ENCODE results near the gene SND1. TPM values are rescaled to one million over a fixed set of nuclear protein-coding genes. Genes with fewer than 3 reads are reported as not detected.

Gene SND1
- total and polyA plus RNA-seq, 4 donors = 59.4 to 214 (median 84.1) TPM

DNA sequence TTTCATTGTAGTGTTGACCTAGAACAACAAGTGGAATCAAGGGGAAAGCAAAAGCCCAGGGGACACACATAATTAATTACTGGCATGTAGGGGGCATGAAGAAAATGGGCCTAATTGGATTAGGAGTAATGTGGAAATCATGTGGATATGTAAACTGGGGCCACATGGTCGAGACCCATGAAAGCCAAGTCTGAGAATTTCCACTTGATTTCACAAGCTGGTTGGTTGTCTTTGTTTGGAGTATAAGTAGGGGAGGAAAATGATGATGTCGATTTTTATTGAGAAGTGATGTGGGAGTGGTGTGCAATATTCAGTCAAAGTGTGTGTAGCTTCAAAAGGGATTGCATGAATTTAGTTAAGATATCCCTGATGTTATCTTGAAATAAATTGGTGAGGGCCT is 247.4 kb downstream of the SND1 start:
- Histone ChIP-seq H3K36me3 (ENCODE audit: control insufficient read depth in 4 of 4, insufficient read depth in 3 of 4, low read depth in 1 of 4, low read length in 3 of 4) (peaks cover 0 to 2% (median 0%) of the 10 kb centered on the region in 4 donors), H3K9me3 (ENCODE audit: control insufficient read depth in 4 of 4, low read length in 3 of 4) (no peaks in the 10 kb centered on the region), H3K9ac (ENCODE audit: low read depth in 1 of 2, low read length in 2 of 2) (no peak overlapping the region), H3K27me3 (ENCODE audit: control insufficient read depth in 4 of 4, insufficient read depth in 4 of 4, low read length in 3 of 4) (no peaks in the 10 kb centered on the region), H3K4me3 (ENCODE audit: low read depth in 1 of 3, low read length in 3 of 3) (no peak overlapping the region), H3K4me1 (ENCODE audit: control insufficient read depth in 4 of 4, insufficient read depth in 4 of 4, low read length in 3 of 4) (peaks cover 0 to 22% (median 17%) of the 10 kb centered on the region in 4 donors), H3K27ac (ENCODE audit: low read depth in 1 of 2, low read length in 2 of 2) (no peak overlapping the region)
- no peak for DNase-seq (ENCODE audit: low spot score)
- 91% methylated on average over 2 of the region's 2 CpGs for WGBS
- TF ChIP-seq EGR1 (IDR thresholded peaks at IDR 0.05; ENCODE audit: low read depth in 2 of 2) (no peak), SP1 (IDR thresholded peaks at IDR 0.05) (no peak), RXRA (IDR thresholded peaks at IDR 0.05) (no peak), FOXA2 (IDR thresholded peaks at IDR 0.05) (no peak), HNF4G (IDR thresholded peaks at IDR 0.05) (no peak), GABPA (IDR thresholded peaks at IDR 0.05 in 1 of 2, conservative IDR thresholded peaks at IDR 0.05 in 1 of 2) (no peak), YY1 (IDR thresholded peaks at IDR 0.05) (no peak), HNF4A (conservative IDR thresholded peaks at IDR 0.05) (no peak), TAF1 (conservative IDR thresholded peaks at IDR 0.05) (no peak), JUND (IDR thresholded peaks at IDR 0.05) (no peak), NR2F2 (IDR thresholded peaks at IDR 0.05) (no peak), RAD21 (IDR thresholded peaks at IDR 0.05) (no peak)
- TF ChIP-seq, protein P1, sequence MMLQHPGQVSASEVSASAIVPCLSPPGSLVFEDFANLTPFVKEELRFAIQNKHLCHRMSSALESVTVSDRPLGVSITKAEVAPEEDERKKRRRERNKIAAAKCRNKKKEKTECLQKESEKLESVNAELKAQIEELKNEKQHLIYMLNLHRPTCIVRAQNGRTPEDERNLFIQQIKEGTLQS (IDR thresholded peaks at IDR 0.05) = no peak
- TF ChIP-seq, protein P2, sequence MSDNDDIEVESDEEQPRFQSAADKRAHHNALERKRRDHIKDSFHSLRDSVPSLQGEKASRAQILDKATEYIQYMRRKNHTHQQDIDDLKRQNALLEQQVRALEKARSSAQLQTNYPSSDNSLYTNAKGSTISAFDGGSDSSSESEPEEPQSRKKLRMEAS (IDR thresholded peaks at IDR 0.05) = no peak
- TF ChIP-seq, protein P3, sequence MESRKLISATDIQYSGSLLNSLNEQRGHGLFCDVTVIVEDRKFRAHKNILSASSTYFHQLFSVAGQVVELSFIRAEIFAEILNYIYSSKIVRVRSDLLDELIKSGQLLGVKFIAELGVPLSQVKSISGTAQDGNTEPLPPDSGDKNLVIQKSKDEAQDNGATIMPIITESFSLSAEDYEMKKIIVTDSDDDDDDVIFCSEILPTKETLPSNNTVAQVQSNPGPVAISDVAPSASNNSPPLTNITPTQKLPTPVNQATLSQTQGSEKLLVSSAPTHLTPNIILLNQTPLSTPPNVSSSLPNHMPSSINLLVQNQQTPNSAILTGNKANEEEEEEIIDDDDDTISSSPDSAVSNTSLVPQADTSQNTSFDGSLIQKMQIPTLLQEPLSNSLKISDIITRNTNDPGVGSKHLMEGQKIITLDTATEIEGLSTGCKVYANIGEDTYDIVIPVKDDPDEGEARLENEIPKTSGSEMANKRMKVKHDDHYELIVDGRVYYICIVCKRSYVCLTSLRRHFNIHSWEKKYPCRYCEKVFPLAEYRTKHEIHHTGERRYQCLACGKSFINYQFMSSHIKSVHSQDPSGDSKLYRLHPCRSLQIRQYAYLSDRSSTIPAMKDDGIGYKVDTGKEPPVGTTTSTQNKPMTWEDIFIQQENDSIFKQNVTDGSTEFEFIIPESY (IDR thresholded peaks at IDR 0.05) = no peak
- TF ChIP-seq, protein P4, sequence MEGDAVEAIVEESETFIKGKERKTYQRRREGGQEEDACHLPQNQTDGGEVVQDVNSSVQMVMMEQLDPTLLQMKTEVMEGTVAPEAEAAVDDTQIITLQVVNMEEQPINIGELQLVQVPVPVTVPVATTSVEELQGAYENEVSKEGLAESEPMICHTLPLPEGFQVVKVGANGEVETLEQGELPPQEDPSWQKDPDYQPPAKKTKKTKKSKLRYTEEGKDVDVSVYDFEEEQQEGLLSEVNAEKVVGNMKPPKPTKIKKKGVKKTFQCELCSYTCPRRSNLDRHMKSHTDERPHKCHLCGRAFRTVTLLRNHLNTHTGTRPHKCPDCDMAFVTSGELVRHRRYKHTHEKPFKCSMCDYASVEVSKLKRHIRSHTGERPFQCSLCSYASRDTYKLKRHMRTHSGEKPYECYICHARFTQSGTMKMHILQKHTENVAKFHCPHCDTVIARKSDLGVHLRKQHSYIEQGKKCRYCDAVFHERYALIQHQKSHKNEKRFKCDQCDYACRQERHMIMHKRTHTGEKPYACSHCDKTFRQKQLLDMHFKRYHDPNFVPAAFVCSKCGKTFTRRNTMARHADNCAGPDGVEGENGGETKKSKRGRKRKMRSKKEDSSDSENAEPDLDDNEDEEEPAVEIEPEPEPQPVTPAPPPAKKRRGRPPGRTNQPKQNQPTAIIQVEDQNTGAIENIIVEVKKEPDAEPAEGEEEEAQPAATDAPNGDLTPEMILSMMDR (IDR thresholded peaks at IDR 0.05; ENCODE audit: low read depth, low read length, missing input control) = no peak

DNA sequence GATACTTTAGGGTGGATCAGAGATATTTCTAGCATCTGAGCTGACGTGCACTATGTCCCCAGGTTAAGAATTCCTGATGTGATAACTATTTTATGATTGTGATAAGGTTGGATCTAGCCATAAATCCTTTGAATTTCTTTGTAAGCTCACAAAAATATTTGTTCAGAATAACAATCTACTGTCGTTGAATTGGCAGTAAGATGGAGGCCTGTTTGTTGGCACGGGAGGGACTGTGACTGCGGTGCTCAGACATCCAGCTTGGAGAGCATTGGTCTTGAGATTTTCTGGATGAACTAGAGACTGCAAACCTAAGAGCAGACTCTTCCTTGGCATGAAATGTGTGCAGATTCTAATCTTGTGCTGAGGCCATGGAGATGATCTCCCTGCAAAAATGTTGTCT is 248.1 kb downstream of the SND1 start:
- no peak for DNase-seq (ENCODE audit: low spot score)
- Histone ChIP-seq H3K27me3 (ENCODE audit: control insufficient read depth in 4 of 4, insufficient read depth in 4 of 4, low read length in 3 of 4) (no peaks in the 10 kb centered on the region), H3K27ac (ENCODE audit: low read depth in 1 of 2, low read length in 2 of 2) (no peak overlapping the region), H3K9me3 (ENCODE audit: control insufficient read depth in 4 of 4, low read length in 3 of 4) (no peaks in the 10 kb centered on the region), H3K36me3 (ENCODE audit: control insufficient read depth in 4 of 4, insufficient read depth in 3 of 4, low read depth in 1 of 4, low read length in 3 of 4) (peaks cover 0 to 2% (median 0%) of the 10 kb centered on the region in 4 donors), H3K4me1 (ENCODE audit: control insufficient read depth in 4 of 4, insufficient read depth in 4 of 4, low read length in 3 of 4) (peaks cover 0 to 22% (median 17%) of the 10 kb centered on the region in 4 donors), H3K9ac (ENCODE audit: low read depth in 1 of 2, low read length in 2 of 2) (no peak overlapping the region), H3K4me3 (ENCODE audit: low read depth in 1 of 3, low read length in 3 of 3) (no peak overlapping the region)
- WGBS = 65% methylated on average over 4 of the region's 4 CpGs
- TF ChIP-seq SP1 (IDR thresholded peaks at IDR 0.05) = no peak
- TF ChIP-seq GABPA (IDR thresholded peaks at IDR 0.05 in 1 of 2, conservative IDR thresholded peaks at IDR 0.05 in 1 of 2) = no peak
- TF ChIP-seq, protein P3 (IDR thresholded peaks at IDR 0.05) = no peak
- TF ChIP-seq JUND (IDR thresholded peaks at IDR 0.05) = no peak
- TF ChIP-seq RAD21 (IDR thresholded peaks at IDR 0.05) = no peak
- TF ChIP-seq, protein P4 (IDR thresholded peaks at IDR 0.05; ENCODE audit: low read depth, low read length, missing input control) = no peak
- no peak for TF ChIP-seq EGR1 (IDR thresholded peaks at IDR 0.05; ENCODE audit: low read depth in 2 of 2)
- TF ChIP-seq YY1 (IDR thresholded peaks at IDR 0.05) = no peak
- no peak for TF ChIP-seq TAF1 (conservative IDR thresholded peaks at IDR 0.05)
- no peak for TF ChIP-seq HNF4A (conservative IDR thresholded peaks at IDR 0.05)
- TF ChIP-seq FOXA2 (IDR thresholded peaks at IDR 0.05) = no peak
- TF ChIP-seq, protein P1 (IDR thresholded peaks at IDR 0.05) = no peak
- no peak for TF ChIP-seq FOXA1 (IDR thresholded peaks at IDR 0.05)
- TF ChIP-seq NR2F2 (IDR thresholded peaks at IDR 0.05) = no peak

Data from liver (tissue), 9 donors.